HG03575 (cell line): ENCODE measurements around the gene CTSD.

Experiments
- ATAC-seq: cut with Tn5 transposase; IDR thresholded peaks from one replicate; pipeline ENCODE4 v1.9.1; 2021; ENCODE audit not compliant: unreplicated experiment, insufficient number of reproducible peaks, low FRiP score; ENCODE audit errors: extremely low read depth

The CTSD gene

DNA sequence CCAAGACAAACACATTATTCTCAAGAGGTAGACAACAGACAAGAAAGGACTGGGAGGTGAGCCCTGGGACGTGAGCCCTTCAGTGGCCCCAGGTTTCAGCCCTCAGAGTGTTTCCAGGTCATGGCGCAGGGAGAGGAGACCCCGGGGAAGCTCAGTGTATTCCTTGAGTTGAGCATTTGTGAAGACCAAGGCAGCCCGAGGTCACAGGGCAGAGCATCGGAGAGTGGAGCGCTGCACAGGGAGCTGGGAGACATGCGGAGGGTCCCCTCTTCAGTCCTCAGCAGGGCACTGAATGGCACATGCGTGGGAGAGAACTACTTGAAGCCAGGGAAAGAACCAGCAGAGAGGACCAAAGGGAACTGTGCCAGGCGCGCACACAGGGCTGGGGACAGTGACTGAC, 55.0 kb downstream of the CTSD start:
- ATAC-seq = no peak

GRCh38 chr11:1707751-1708150, 56.0 kb downstream of the CTSD start:
- no peak for ATAC-seq

DNA sequence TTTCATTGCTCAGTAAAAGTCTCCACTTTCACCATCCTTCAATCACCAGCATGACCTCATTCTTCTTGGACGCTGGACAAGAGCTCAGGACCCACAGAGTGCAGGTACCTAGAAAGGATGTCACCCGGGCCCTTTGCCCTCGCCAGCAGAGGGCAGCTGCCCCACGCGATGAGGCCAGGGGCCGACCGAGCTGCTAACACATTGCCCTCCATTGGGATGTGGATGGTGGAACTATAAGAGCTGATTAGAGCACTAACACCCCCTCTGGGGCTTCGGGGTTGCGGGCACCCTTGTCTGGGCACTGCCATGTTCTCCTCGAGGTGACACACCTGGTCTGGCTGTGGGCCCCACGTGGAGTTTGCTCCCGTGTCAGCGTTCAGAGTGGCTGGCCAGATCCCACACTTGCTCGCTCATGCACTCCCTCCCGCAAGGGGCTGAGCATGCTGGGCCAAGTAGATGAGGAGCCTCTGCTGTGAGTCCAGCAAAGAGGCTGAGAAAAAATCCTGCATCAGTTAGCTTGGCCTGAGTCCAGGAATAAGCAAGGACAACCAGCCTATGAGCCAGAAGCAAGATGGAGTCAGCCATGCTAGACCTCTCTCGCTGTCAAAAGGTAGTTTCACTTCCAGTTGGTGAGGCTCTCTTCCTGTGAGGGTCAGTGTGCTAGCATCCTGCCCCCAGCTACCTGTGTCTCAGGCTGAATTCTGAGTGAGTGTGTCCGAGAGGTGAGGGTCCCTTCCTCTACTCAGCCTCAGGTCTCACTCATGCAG, 56.9 kb downstream of the CTSD start:
- no peak for ATAC-seq

DNA sequence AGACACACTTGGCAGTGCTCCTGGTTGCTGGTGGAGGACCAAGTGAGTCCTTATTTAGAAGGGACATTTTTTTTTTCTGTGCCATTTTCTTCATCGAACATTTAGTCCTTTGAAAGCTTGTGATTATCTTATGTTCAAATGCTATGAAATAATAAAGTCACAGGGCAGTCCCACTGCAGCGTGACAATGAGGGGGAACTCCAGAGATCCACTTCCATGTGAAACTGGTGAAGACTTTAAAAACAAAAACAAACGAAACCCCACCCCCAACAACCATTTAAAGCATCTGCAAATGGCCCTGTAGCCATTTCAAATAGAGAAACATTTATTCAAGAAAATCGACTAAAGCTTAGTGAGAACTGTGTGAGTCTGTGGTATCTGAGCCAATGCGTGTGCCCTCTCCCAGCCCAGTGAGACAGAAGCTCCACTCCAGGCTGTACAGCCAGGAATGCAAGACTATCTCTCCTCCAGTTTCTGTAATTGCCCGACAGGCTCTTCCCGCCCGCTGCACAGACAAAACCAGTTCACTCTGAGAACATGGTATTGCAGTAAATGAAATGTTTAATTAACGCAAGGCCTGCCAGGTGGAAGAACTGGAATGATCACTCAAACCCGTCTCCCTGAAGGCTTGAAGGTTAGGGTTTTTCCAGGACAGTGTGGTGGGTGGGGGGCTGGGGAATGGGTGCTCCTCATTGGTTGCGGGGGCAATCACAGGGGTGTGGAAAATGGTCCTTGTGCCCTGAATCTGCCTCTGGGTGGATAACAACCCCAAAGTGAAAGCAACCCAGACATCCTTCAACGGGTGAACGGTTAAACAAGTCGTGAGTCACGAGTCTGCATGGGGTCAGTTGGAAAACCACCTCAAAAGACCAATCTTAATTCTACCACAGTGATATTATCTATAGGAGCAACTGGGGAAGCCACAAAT, 58.3 kb downstream of the CTSD start:
- no peak for ATAC-seq

GRCh38 chr11:1703146-1703545, 60.6 kb downstream of the CTSD start:
- no peak for ATAC-seq
